ENCODE measurements around the gene ZNF398. TPM values are rescaled to one million over a fixed set of nuclear protein-coding genes. Genes with fewer than 3 reads are reported as not detected.

Gene ZNF398
- total RNA-seq, 1 donor from 2014 or later: 14.5 TPM

DNA sequence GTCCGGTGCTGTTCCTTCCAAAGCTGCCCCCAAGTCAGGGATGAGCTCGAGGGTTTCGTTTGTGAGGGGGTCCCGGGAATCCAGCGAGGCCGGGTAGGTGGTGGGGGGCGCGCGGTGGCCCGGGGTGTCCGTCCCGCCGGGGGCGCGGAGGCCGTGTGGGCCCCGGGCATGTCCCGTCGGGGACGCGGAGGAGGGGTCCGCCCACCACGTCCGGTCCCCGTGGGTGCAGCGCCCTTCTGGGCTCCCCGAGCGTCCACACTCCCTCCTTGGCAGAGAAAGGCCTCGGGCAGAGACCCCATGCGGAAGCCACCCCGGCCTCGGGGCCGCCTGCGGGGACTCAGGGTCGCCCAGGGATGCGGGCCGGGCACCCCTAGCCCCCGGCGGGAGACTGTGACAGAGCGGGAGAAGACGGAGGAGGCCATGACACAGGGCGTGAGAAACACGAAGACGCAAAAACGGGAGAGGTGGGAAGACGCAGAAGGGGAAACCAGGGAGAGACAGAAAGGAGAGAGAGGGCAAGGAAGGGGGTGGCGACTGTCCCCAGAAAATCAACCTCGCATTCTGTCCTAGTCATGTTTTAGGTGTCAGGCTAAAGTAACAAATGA, 20.5 kb upstream of the ZNF398 start:
- H3K4me3 ChIP-seq: peak overlapping the region; percentile 98
- H3K4me1 ChIP-seq: peaks cover 17% of the 10 kb centered on the region
- DNase-seq (peak; percentile 90), ATAC-seq (peak; percentile 84)
- peaks cover 8% of the 10 kb centered on the region for H3K9me3 ChIP-seq
- intact Hi-C loops (cut with DNase I): no loop called here
- TF ChIP-seq, protein P1, sequence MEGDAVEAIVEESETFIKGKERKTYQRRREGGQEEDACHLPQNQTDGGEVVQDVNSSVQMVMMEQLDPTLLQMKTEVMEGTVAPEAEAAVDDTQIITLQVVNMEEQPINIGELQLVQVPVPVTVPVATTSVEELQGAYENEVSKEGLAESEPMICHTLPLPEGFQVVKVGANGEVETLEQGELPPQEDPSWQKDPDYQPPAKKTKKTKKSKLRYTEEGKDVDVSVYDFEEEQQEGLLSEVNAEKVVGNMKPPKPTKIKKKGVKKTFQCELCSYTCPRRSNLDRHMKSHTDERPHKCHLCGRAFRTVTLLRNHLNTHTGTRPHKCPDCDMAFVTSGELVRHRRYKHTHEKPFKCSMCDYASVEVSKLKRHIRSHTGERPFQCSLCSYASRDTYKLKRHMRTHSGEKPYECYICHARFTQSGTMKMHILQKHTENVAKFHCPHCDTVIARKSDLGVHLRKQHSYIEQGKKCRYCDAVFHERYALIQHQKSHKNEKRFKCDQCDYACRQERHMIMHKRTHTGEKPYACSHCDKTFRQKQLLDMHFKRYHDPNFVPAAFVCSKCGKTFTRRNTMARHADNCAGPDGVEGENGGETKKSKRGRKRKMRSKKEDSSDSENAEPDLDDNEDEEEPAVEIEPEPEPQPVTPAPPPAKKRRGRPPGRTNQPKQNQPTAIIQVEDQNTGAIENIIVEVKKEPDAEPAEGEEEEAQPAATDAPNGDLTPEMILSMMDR (IDR thresholded peaks at IDR 0.05): no peak
- H3K27me3 ChIP-seq: no peaks in the 10 kb centered on the region
- H3K36me3 ChIP-seq: peaks cover 17% of the 10 kb centered on the region
- peak overlapping the region; percentile 96 for H3K27ac ChIP-seq

DNA sequence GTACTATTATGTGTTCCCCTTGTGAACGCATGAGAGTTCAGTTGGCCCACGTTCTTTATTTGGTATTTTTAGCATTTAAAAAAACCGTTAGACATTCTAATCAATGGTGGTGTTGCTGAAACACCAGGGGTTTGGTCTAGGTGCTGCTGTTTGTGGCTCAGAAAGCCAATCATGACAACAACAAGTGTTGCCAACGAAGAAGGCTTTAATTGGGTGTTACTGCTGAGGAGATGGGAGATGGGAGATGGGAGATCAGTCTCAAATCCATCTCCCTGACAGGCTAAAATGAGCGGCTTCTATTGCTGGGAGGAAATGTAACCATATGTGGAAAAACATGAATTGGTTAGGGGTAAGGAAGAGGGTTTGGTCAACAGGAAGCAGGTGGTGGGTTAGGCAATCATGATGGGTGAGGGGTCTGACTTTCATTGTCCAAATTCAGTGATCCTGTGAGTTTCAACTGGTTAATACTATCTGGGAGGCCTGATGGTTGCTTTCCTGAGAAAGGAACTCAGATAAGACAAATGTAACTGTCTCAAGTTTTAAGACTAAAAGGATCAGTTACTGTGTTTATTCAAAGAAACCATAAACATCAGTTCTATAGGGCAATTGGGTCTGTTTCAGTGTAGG, 16.6 kb upstream of the ZNF398 start:
- Histone ChIP-seq H3K27ac (no peak overlapping the region), H3K4me1 (peaks cover 7% of the 10 kb centered on the region), H3K27me3 (no peaks in the 10 kb centered on the region), H3K36me3 (peaks cover 17% of the 10 kb centered on the region), H3K4me3 (no peak overlapping the region), H3K9me3 (peaks cover 8% of the 10 kb centered on the region)
- intact Hi-C loops (cut with DNase I): no loop called here
- DNase-seq (no peak), ATAC-seq (no peak)
- TF ChIP-seq, protein P1 (IDR thresholded peaks at IDR 0.05): no peak

DNA sequence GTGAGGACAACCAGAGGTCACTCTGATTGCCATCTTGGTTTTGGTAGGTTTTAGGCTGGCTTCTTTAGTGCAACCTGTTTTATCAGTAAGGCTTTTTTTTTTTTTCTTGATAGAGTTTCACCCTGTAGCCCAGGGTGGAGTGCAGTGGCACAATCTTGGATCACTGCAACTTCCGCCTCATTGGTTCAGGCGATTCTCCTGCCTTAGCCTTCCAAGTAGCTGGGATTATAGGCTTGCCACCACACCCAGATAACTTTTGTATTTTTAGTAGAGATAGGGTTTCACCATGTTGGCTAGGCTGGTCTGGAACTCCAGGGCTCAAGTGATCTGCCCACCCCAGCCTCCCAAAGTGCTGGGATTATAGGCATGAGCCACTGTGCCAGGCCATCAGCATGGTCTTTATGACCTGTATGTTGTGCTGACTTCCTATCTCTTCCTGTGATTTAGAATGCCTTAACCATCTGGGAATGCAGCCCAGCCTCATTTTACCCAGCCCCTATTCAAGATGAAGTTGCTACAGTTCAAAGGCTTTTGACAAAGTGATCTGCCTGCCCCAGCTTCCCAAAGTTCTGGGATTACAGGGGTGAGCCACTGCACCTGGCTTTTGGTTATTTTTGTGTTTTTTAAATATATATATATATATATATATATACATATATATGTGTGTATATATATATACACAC, 14.1 kb upstream of the ZNF398 start:
- intact Hi-C loops (cut with DNase I): no loop called here

DNA sequence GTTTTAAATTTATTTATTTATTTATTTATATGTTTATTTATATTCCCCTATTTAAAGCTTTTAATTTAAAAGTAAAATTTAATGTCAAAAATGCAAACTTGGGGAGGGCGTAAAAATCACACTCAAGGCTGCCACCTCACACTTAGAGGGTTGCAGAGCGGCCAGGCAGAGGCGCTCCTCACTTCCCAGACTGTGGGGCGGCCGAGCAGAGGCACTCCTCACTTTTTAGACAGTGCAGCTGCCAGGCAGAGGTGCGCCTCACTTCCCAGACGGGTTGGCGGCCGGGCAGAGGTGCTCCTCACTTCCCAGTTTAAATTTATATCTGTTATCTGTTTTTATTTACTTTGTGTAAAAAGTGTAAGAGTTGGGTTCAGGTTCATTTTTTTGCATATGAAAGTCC, 11.1 kb upstream of the ZNF398 start:
- ATAC-seq: no peak

More for the DNA sequence above, 14.1 kb upstream of the ZNF398 start:
- TF ChIP-seq, protein P1 (IDR thresholded peaks at IDR 0.05): no peak
- no peak overlapping the region for H3K27ac ChIP-seq
- no peak overlapping the region for H3K4me3 ChIP-seq
- no peaks in the 10 kb centered on the region for H3K27me3 ChIP-seq
- peaks cover 1% of the 10 kb centered on the region for H3K4me1 ChIP-seq
- peaks cover 17% of the 10 kb centered on the region for H3K36me3 ChIP-seq
- peaks cover 8% of the 10 kb centered on the region for H3K9me3 ChIP-seq
- ATAC-seq (no peak), DNase-seq (peak; percentile 2)

DNA sequence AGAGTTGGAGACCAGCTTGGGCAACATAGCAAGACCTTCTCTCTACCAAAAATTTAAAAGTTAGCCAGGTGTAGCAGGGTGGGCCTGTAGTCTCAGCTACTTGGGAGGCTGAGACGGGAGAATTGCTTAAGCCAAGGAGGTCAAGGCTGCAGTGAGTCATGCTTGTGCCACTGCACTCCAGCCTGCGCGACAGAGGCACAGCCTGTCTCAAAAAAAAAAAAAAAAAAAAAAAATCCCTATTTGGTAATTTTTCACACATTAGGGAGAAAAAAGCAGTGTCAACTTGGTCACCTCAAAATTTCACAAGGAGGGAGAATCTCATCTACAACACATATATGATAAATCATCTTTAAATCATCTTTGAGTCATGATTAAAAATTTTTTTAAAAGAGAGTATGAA, 6.4 kb upstream of the ZNF398 start:
- DNase-seq: no peak
- H3K27me3 ChIP-seq: no peaks in the 10 kb centered on the region
- H3K9me3 ChIP-seq: no peaks in the 10 kb centered on the region
- TF ChIP-seq, protein P1 (IDR thresholded peaks at IDR 0.05): no peak
- H3K36me3 ChIP-seq: no peaks in the 10 kb centered on the region
- no peak overlapping the region for H3K27ac ChIP-seq
- H3K4me1 ChIP-seq: peaks cover 7% of the 10 kb centered on the region
- intact Hi-C loops (cut with DNase I): no loop called here
- ATAC-seq: no peak
- H3K4me3 ChIP-seq: no peak overlapping the region

More for the DNA sequence above, 11.1 kb upstream of the ZNF398 start:
- Histone ChIP-seq H3K4me3 (no peak overlapping the region), H3K36me3 (no peaks in the 10 kb centered on the region), H3K27ac (no peak overlapping the region), H3K9me3 (peaks cover 1% of the 10 kb centered on the region), H3K27me3 (no peaks in the 10 kb centered on the region), H3K4me1 (no peaks in the 10 kb centered on the region)
- DNase-seq: peak; percentile 38
- TF ChIP-seq, protein P1 (IDR thresholded peaks at IDR 0.05): no peak
- intact Hi-C loops (cut with DNase I): no loop called here
